ENCODE results near the gene NT5DC4. TPM values are rescaled to one million over a fixed set of nuclear protein-coding genes. Genes with fewer than 3 reads are reported as not detected.

The NT5DC4 gene
- total RNA-seq, 2 donors from 2014 or later: not detected

- H3K4me3 Mint-ChIP-seq: no peak overlapping the region
- no peaks in the 10 kb centered on the region for H3K27me3 Mint-ChIP-seq
- no peaks in the 10 kb centered on the region for H3K36me3 Mint-ChIP-seq (ENCODE audit: low read depth)
- no peak for ATAC-seq (replicated peaks)
- H3K4me1 Mint-ChIP-seq: no peaks in the 10 kb centered on the region
- no peak overlapping the region for H3K27ac Mint-ChIP-seq
- no peaks in the 10 kb centered on the region for H3K9me3 Mint-ChIP-seq
Observed at GRCh38 chr2:112723995-112724394, 3.2 kb downstream of the NT5DC4 start.

- Mint-ChIP-seq H3K36me3 (ENCODE audit: low read depth) (no peaks in the 10 kb centered on the region), H3K27me3 (no peaks in the 10 kb centered on the region), H3K27ac (no peak overlapping the region), H3K4me3 (no peak overlapping the region), H3K9me3 (no peaks in the 10 kb centered on the region), H3K4me1 (no peaks in the 10 kb centered on the region)
- ATAC-seq (replicated peaks): no peak
Observed at GRCh38 chr2:112724591-112725525, 4.0 kb downstream of the NT5DC4 start.

GRCh38 chr2:112725545-112726457, 5.0 kb downstream of the NT5DC4 start:
- Mint-ChIP-seq H3K4me1 (no peaks in the 10 kb centered on the region), H3K27ac (no peak overlapping the region), H3K36me3 (ENCODE audit: low read depth) (no peaks in the 10 kb centered on the region), H3K27me3 (no peaks in the 10 kb centered on the region), H3K9me3 (no peaks in the 10 kb centered on the region), H3K4me3 (no peak overlapping the region)
- no peak for ATAC-seq (replicated peaks)

- H3K4me1 Mint-ChIP-seq: no peaks in the 10 kb centered on the region
- H3K27me3 Mint-ChIP-seq: no peaks in the 10 kb centered on the region
- H3K9me3 Mint-ChIP-seq: no peaks in the 10 kb centered on the region
- H3K27ac Mint-ChIP-seq: no peak overlapping the region
- no peak overlapping the region for H3K4me3 Mint-ChIP-seq
- no peaks in the 10 kb centered on the region for H3K36me3 Mint-ChIP-seq (ENCODE audit: low read depth)
- peak; percentile 97 for ATAC-seq (replicated peaks)
Observed at GRCh38 chr2:112726487-112727190, 5.8 kb downstream of the NT5DC4 start.

- H3K36me3 Mint-ChIP-seq (ENCODE audit: low read depth): no peaks in the 10 kb centered on the region
- no peak for ATAC-seq (replicated peaks)
- H3K4me1 Mint-ChIP-seq: no peaks in the 10 kb centered on the region
- H3K4me3 Mint-ChIP-seq: no peak overlapping the region
- H3K27ac Mint-ChIP-seq: no peak overlapping the region
- H3K27me3 Mint-ChIP-seq: no peaks in the 10 kb centered on the region
- no peaks in the 10 kb centered on the region for H3K9me3 Mint-ChIP-seq
Observed at GRCh38 chr2:112727276-112728028, 6.6 kb downstream of the NT5DC4 start.

- no peaks in the 10 kb centered on the region for H3K27me3 Mint-ChIP-seq
- no peaks in the 10 kb centered on the region for H3K4me1 Mint-ChIP-seq
- H3K9me3 Mint-ChIP-seq: no peaks in the 10 kb centered on the region
- H3K27ac Mint-ChIP-seq: no peak overlapping the region
- no peak for ATAC-seq (replicated peaks)
- no peaks in the 10 kb centered on the region for H3K36me3 Mint-ChIP-seq (ENCODE audit: low read depth)
- no peak overlapping the region for H3K4me3 Mint-ChIP-seq
Observed at GRCh38 chr2:112728029-112728362, 7.2 kb downstream of the NT5DC4 start.

- H3K27ac Mint-ChIP-seq: no peak overlapping the region
- ATAC-seq (replicated peaks): no peak
- H3K36me3 Mint-ChIP-seq (ENCODE audit: low read depth): no peaks in the 10 kb centered on the region
- H3K9me3 Mint-ChIP-seq: no peaks in the 10 kb centered on the region
- no peaks in the 10 kb centered on the region for H3K27me3 Mint-ChIP-seq
- H3K4me3 Mint-ChIP-seq: no peak overlapping the region
- no peaks in the 10 kb centered on the region for H3K4me1 Mint-ChIP-seq
Observed at GRCh38 chr2:112728378-112729175, 7.8 kb downstream of the NT5DC4 start.

- H3K27me3 Mint-ChIP-seq: no peaks in the 10 kb centered on the region
- H3K4me1 Mint-ChIP-seq: no peaks in the 10 kb centered on the region
- ATAC-seq (replicated peaks): no peak
- no peak overlapping the region for H3K27ac Mint-ChIP-seq
- no peak overlapping the region for H3K4me3 Mint-ChIP-seq
- H3K36me3 Mint-ChIP-seq (ENCODE audit: low read depth): no peaks in the 10 kb centered on the region
- no peaks in the 10 kb centered on the region for H3K9me3 Mint-ChIP-seq
Observed at GRCh38 chr2:112730216-112730615, 9.4 kb downstream of the NT5DC4 start.

- no peak overlapping the region for H3K4me3 Mint-ChIP-seq
- H3K9me3 Mint-ChIP-seq: no peaks in the 10 kb centered on the region
- H3K27ac Mint-ChIP-seq: no peak overlapping the region
- H3K36me3 Mint-ChIP-seq (ENCODE audit: low read depth): no peaks in the 10 kb centered on the region
- H3K4me1 Mint-ChIP-seq: no peaks in the 10 kb centered on the region
- no peaks in the 10 kb centered on the region for H3K27me3 Mint-ChIP-seq
- ATAC-seq (replicated peaks): no peak
Observed at GRCh38 chr2:112730791-112731190, 10.0 kb downstream of the NT5DC4 start.

GRCh38 chr2:112731479-112731878, 10.7 kb downstream of the NT5DC4 start:
- Mint-ChIP-seq H3K27me3 (no peaks in the 10 kb centered on the region), H3K9me3 (no peaks in the 10 kb centered on the region), H3K27ac (no peak overlapping the region), H3K4me3 (no peak overlapping the region), H3K4me1 (peaks cover 2% of the 10 kb centered on the region), H3K36me3 (ENCODE audit: low read depth) (no peaks in the 10 kb centered on the region)
- no peak for ATAC-seq (replicated peaks)

GRCh38 chr2:112733456-112733855, 12.6 kb downstream of the NT5DC4 start:
- Mint-ChIP-seq H3K27ac (no peak overlapping the region), H3K9me3 (no peaks in the 10 kb centered on the region), H3K4me1 (peaks cover 6% of the 10 kb centered on the region), H3K27me3 (no peaks in the 10 kb centered on the region), H3K36me3 (ENCODE audit: low read depth) (no peaks in the 10 kb centered on the region), H3K4me3 (no peak overlapping the region)
- ATAC-seq (replicated peaks): no peak

- Mint-ChIP-seq H3K4me1 (peaks cover 6% of the 10 kb centered on the region), H3K27me3 (no peaks in the 10 kb centered on the region), H3K4me3 (no peak overlapping the region), H3K27ac (no peak overlapping the region), H3K36me3 (ENCODE audit: low read depth) (no peaks in the 10 kb centered on the region), H3K9me3 (no peaks in the 10 kb centered on the region)
- ATAC-seq (replicated peaks): no peak
Observed at GRCh38 chr2:112733871-112734270, 13.1 kb downstream of the NT5DC4 start.

GRCh38 chr2:112737542-112738232, 16.9 kb downstream of the NT5DC4 start:
- no peak overlapping the region for H3K4me3 Mint-ChIP-seq
- H3K9me3 Mint-ChIP-seq: no peaks in the 10 kb centered on the region
- H3K27me3 Mint-ChIP-seq: no peaks in the 10 kb centered on the region
- ATAC-seq (replicated peaks): no peak
- peaks cover 6% of the 10 kb centered on the region for H3K4me1 Mint-ChIP-seq
- H3K36me3 Mint-ChIP-seq (ENCODE audit: low read depth): peaks cover 23% of the 10 kb centered on the region
- H3K27ac Mint-ChIP-seq: peak overlapping the region; percentile 14

Data from activated T-helper 17 cell treated with anti-CD3 and anti-CD28 coated beads, Interleukin-2, amount 50 U/mL, for 72 hours (primary cell).